HL-60 (cell line): Measurements from ENCODE around the gene CENPC.

ENCODE experiments used
- DNase-seq, 2 experiments: peaks; one replicate each; pipeline ENCODE4 v3.0.0-alpha.2; 2010 to 2020; ENCODE audit warnings: low read depth in 1 of 2, low spot score in 1 of 2
- H3K27ac ChIP-seq: fragments of 250-450 bp; sonication (Bioruptor Pico); replicated peaks from 2 replicates; pipeline ENCODE4 v1.5.1; 2020; ENCODE audit warnings: mild to moderate bottlenecking, moderate library complexity
- H3K27me3 ChIP-seq: fragments of 250-450 bp; sonication (Bioruptor Pico); 2 replicates; pipeline ENCODE4 v1.5.1; 2021; ENCODE audit warnings: mild to moderate bottlenecking, moderate library complexity; ENCODE audit not compliant: insufficient read depth, poor library complexity, severe bottlenecking
- H3K4me3 ChIP-seq: replicated peaks from 2 replicates; pipeline ENCODE4 v1.5.1; 2011; ENCODE audit warnings: mild to moderate bottlenecking, control low read depth, low read length; ENCODE audit not compliant: insufficient read depth
- CTCF ChIP-seq: IDR thresholded peaks from one replicate; pipeline ENCODE4 v1.5.1; 2011; ENCODE audit warnings: low read length, control low read depth, inconsistent platforms; ENCODE audit not compliant: insufficient read depth
- GABPA ChIP-seq: IDR thresholded peaks from 2 replicates; pipeline ENCODE4 v1.6.1; 2012; ENCODE audit warnings: low read depth
- POLR2AphosphoS5 ChIP-seq: IDR thresholded peaks from 2 replicates; pipeline ENCODE4 v1.6.1; 2012; ENCODE audit warnings: low read depth
- REST ChIP-seq: IDR thresholded peaks from 2 replicates; pipeline ENCODE4 v1.6.1; 2012; ENCODE audit warnings: low read depth; ENCODE audit not compliant: insufficient replicate concordance
- SPI1 ChIP-seq: IDR thresholded peaks from 2 replicates; pipeline ENCODE4 v1.6.1; 2012; ENCODE audit warnings: low read depth, mild to moderate bottlenecking, borderline replicate concordance

The CENPC gene

GRCh38 chr4:67522230-67522629, 23.1 kb downstream of the CENPC start:
- Histone ChIP-seq H3K4me3 (no peak overlapping the region), H3K27me3 (no peaks in the 10 kb centered on the region), H3K27ac (no peak overlapping the region)
- DNase-seq = no peak
- TF ChIP-seq GABPA (no peak), SPI1 (no peak), REST (no peak), CTCF (no peak), POLR2AphosphoS5 (no peak)

- Histone ChIP-seq H3K27ac (no peak overlapping the region), H3K27me3 (no peaks in the 10 kb centered on the region), H3K4me3 (no peak overlapping the region)
- TF ChIP-seq POLR2AphosphoS5 (no peak), REST (no peak), GABPA (no peak), SPI1 (no peak), CTCF (no peak)
- DNase-seq = no peak
Observed at GRCh38 chr4:67521506-67521905, 23.8 kb downstream of the CENPC start.

DNA sequence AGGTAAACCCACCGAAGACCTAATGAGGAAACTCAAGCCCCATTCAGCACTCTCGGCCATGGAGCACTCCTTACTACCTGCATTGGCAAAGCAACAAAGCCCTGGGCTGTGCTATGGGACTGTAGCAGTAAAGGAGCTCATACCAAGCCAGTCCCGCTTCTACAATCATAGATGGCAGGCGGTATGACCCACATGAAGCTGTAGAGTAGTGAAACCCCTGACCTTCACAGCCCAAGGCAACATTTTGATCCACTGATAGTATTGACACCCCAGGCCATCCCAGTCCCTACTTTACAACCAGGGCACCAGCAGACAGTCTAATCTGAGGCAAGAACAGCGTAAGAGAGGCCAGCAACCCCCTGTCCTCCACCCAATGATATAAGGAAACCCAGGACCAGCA, 25.2 kb downstream of the CENPC start:
- DNase-seq = no peak
- Histone ChIP-seq H3K4me3 (no peak overlapping the region), H3K27ac (no peak overlapping the region), H3K27me3 (no peaks in the 10 kb centered on the region)
- TF ChIP-seq REST (no peak), GABPA (no peak), POLR2AphosphoS5 (no peak), SPI1 (no peak), CTCF (no peak)
